ENCODE results near the gene TSPAN18.

DNA sequence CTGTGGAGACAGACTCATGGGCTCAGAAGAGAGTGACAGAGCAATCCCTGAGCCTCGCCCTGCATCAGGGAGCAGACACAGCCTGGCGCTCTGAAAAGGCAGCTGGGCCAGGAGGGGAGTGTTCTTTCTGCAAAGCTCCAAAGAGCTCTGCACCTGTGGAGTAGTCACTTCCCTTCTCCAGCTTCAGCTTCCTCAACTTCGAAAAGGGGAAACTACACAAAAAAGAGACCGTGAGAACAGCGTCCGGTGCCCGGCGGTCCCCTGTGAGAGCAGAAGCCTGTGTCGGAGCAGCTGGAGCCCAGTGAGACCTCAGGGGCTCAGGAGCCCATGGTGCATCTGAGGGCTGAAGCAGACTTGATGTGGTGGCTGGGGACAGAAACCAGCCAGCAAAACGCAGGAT, 188.9 kb downstream of the TSPAN18 start:
- TF ChIP-seq, protein P1, sequence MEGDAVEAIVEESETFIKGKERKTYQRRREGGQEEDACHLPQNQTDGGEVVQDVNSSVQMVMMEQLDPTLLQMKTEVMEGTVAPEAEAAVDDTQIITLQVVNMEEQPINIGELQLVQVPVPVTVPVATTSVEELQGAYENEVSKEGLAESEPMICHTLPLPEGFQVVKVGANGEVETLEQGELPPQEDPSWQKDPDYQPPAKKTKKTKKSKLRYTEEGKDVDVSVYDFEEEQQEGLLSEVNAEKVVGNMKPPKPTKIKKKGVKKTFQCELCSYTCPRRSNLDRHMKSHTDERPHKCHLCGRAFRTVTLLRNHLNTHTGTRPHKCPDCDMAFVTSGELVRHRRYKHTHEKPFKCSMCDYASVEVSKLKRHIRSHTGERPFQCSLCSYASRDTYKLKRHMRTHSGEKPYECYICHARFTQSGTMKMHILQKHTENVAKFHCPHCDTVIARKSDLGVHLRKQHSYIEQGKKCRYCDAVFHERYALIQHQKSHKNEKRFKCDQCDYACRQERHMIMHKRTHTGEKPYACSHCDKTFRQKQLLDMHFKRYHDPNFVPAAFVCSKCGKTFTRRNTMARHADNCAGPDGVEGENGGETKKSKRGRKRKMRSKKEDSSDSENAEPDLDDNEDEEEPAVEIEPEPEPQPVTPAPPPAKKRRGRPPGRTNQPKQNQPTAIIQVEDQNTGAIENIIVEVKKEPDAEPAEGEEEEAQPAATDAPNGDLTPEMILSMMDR (IDR thresholded peaks at IDR 0.05; ENCODE audit: poor library complexity), result no peak
- TF ChIP-seq EZH2 (IDR thresholded peaks at IDR 0.05; ENCODE audit: borderline replicate concordance) (no peak), EZH2phosphoT487 (IDR thresholded peaks at IDR 0.05; ENCODE audit: low read depth, severe bottlenecking, unreplicated experiment) (no peak)
